Thymus (tissue), 11 donors: ENCODE data around the gene RIOK2. TPM values are rescaled to one million over a fixed set of nuclear protein-coding genes. Genes with fewer than 3 reads are reported as not detected.
"Not testable (repeated sequence)": the region's sequence is repeated elsewhere in the genome, so short reads cannot be mapped to it uniquely, and the experiment has no call there.

Source experiments
- DNase-seq, 9 donors: peaks; one replicate each; pipeline ENCODE4 v3.0.0-alpha.2; 2013; ENCODE audit warnings: low spot score in 9 of 9, low read depth in 6 of 9, missing footprints in 1 of 9
- H3K27ac ChIP-seq, 2 donors: one replicate each; pipeline ENCODE4 v1.5.1; 2013; ENCODE audit warnings: control low read depth in 1 of 2, low read depth in 1 of 2, low read length in 1 of 2, mild to moderate bottlenecking in 1 of 2, moderate library complexity in 1 of 2
- H3K27me3 ChIP-seq, 2 donors: one replicate each; pipeline ENCODE4 v1.5.1; 2013; ENCODE audit warnings: low read length in 1 of 2; ENCODE audit not compliant: control insufficient read depth in 2 of 2, insufficient read depth in 1 of 2
- H3K36me3 ChIP-seq, 2 donors: one replicate each; pipeline ENCODE4 v1.5.1; 2013; ENCODE audit warnings: low read length in 1 of 2, mild to moderate bottlenecking in 1 of 2, moderate library complexity in 1 of 2; ENCODE audit not compliant: control insufficient read depth in 2 of 2, insufficient read depth in 2 of 2
- H3K4me1 ChIP-seq, 2 donors: one replicate each; pipeline ENCODE4 v1.5.1; 2013; ENCODE audit warnings: low read length in 2 of 2; ENCODE audit not compliant: control insufficient read depth in 2 of 2, insufficient read depth in 2 of 2
- H3K4me3 ChIP-seq, 2 donors: one replicate each; pipeline ENCODE4 v1.5.1; 2013; ENCODE audit warnings: low read length in 2 of 2, control low read depth in 1 of 2, mild to moderate bottlenecking in 1 of 2
- H3K9me3 ChIP-seq, 2 donors: one replicate each; pipeline ENCODE4 v1.5.1; 2013; ENCODE audit warnings: low read length in 1 of 2, mild to moderate bottlenecking in 1 of 2; ENCODE audit not compliant: control insufficient read depth in 2 of 2, insufficient read depth in 1 of 2
- WGBS: extraction: QIAGEN DNeasy Blood & Tissue Kit; methylation state at CpG from one replicate; pipeline ENCODE4 v1.1.7; 2013; 5-methylcytosine and 5-hydroxymethylcytosine counted together
- polyA plus RNA-seq: library from polyadenylated mRNA; stranded (reverse); fragments of 200-250 nt; gene quantifications from one replicate; pipeline ENCODE4 v1.2.3, GENCODE V29; 2013
- total RNA-seq: library from RNA; stranded (reverse); fragments of 120-200 nt; gene quantifications from one replicate; pipeline ENCODE4 v1.2.4, GENCODE V29; 2013
- donor health status: healthy.

The RIOK2 gene
- total and polyA plus RNA-seq, 2 donors, result 15.9 to 39.4 TPM

GRCh38 chr5:97182571-97183099 is 412 bp downstream of the RIOK2 start:
- Histone ChIP-seq H3K27ac (peak overlapping the region; percentile 84 to 88), H3K4me3 (peak overlapping the region; percentile 71 to 93), H3K4me1 (peaks cover 9% of the 10 kb centered on the region in 2 donors), H3K27me3 (no peaks in the 10 kb centered on the region), H3K9me3 (no peaks in the 10 kb centered on the region), H3K36me3 (peaks cover 8 to 21% of the 10 kb centered on the region in 2 donors)
- WGBS, result 1% methylated on average over 12 of the region's 12 CpGs
- peak in 4 of 9 donors; percentile 4 to 37 (median 15) for DNase-seq

- Histone ChIP-seq H3K9me3 (no peaks in the 10 kb centered on the region), H3K27ac (no peak overlapping the region), H3K36me3 (peaks cover 9 to 27% of the 10 kb centered on the region in 2 donors), H3K27me3 (no peaks in the 10 kb centered on the region), H3K4me1 (peaks cover 9% of the 10 kb centered on the region in 2 donors), H3K4me3 (peak overlapping the region; percentile 71 to 93)
- DNase-seq, result no peak
- WGBS, result 96% methylated on average over 4 of the region's 4 CpGs
Observed at GRCh38 chr5:97181856-97182545, 1.0 kb downstream of the RIOK2 start.

GRCh38 chr5:97179457-97179856 is 3.6 kb downstream of the RIOK2 start:
- not testable (repeated sequence) for H3K27me3 ChIP-seq, H3K9me3 ChIP-seq, H3K27ac ChIP-seq, H3K4me1 ChIP-seq, DNase-seq, H3K4me3 ChIP-seq
- H3K36me3 ChIP-seq, result peaks cover 13 to 49% of the 10 kb centered on the region in 2 donors
- WGBS, result 97% methylated on average over 3 of the region's 3 CpGs

GRCh38 chr5:97172227-97172626 is 10.8 kb downstream of the RIOK2 start:
- Histone ChIP-seq H3K4me3 (no peak overlapping the region), H3K4me1 (no peaks in the 10 kb centered on the region), H3K9me3 (no peaks in the 10 kb centered on the region), H3K27me3 (no peaks in the 10 kb centered on the region), H3K36me3 (peaks cover 4 to 84% of the 10 kb centered on the region in 2 donors), H3K27ac (no peak overlapping the region)
- no peak for DNase-seq

- H3K9me3 ChIP-seq, result no peaks in the 10 kb centered on the region
Observed at GRCh38 chr5:97171703-97172102, 11.3 kb downstream of the RIOK2 start.

GRCh38 chr5:97167435-97167834 is 15.6 kb downstream of the RIOK2 start:
- Histone ChIP-seq H3K27me3 (no peaks in the 10 kb centered on the region), H3K4me1 (no peaks in the 10 kb centered on the region), H3K27ac (no peak overlapping the region), H3K9me3 (no peaks in the 10 kb centered on the region), H3K36me3 (peaks cover 3 to 71% of the 10 kb centered on the region in 2 donors), H3K4me3 (no peak overlapping the region)
- 78% methylated on average over 6 of the region's 6 CpGs for WGBS
- no peak for DNase-seq

More at GRCh38 chr5:97171703-97172102, 11.3 kb downstream of the RIOK2 start:
- no peak for DNase-seq
- WGBS, result 99% methylated on average over 3 of the region's 3 CpGs
- peaks cover 4 to 84% of the 10 kb centered on the region in 2 donors for H3K36me3 ChIP-seq
- H3K27me3 ChIP-seq, result no peaks in the 10 kb centered on the region
- no peaks in the 10 kb centered on the region for H3K4me1 ChIP-seq
- no peak overlapping the region for H3K4me3 ChIP-seq
- no peak overlapping the region for H3K27ac ChIP-seq

- H3K4me3 ChIP-seq, result no peak overlapping the region
- H3K9me3 ChIP-seq, result no peaks in the 10 kb centered on the region
- no peaks in the 10 kb centered on the region for H3K4me1 ChIP-seq
- DNase-seq, result no peak
- 90% methylated on average over 1 of the region's 1 CpG for WGBS
- H3K36me3 ChIP-seq, result peaks cover 3 to 65% of the 10 kb centered on the region in 2 donors
- H3K27me3 ChIP-seq, result no peaks in the 10 kb centered on the region
- no peak overlapping the region for H3K27ac ChIP-seq
Observed at GRCh38 chr5:97165726-97166125, 17.3 kb downstream of the RIOK2 start.

GRCh38 chr5:97164846-97165245 is 18.2 kb downstream of the RIOK2 start:
- Histone ChIP-seq H3K4me3 (no peak overlapping the region), H3K9me3 (no peaks in the 10 kb centered on the region), H3K36me3 (peaks cover 3 to 65% of the 10 kb centered on the region in 2 donors), H3K4me1 (no peaks in the 10 kb centered on the region), H3K27me3 (no peaks in the 10 kb centered on the region), H3K27ac (no peak overlapping the region)
- no peak for DNase-seq

- whole genome bisulfite sequencing, result 98% methylated on average over 5 of the region's 5 CpGs
- peaks cover 11 to 65% of the 10 kb centered on the region in 2 donors for H3K36me3 ChIP-seq
- H3K4me3 ChIP-seq, result no peak overlapping the region
Observed at GRCh38 chr5:97163790-97164285, 19.2 kb downstream of the RIOK2 start.

More at GRCh38 chr5:97163790-97164285, 19.2 kb downstream of the RIOK2 start:
- H3K9me3 ChIP-seq, result peaks cover 0 to 1% of the 10 kb centered on the region in 2 donors
- H3K27me3 ChIP-seq, result no peaks in the 10 kb centered on the region
- no peak overlapping the region for H3K27ac ChIP-seq
- H3K4me1 ChIP-seq, result no peaks in the 10 kb centered on the region
- DNase-seq, result no peak
